Parathyroid adenoma (tissue), 2 donors: ENCODE data around the gene UTF1.
"Not testable (repeated sequence)": the region's sequence is repeated elsewhere in the genome, so short reads cannot be mapped to it uniquely, and the experiment has no call there.

Experiments
- H2AFZ ChIP-seq: fragments of 300-600 bp; sonication (generic); one replicate; pipeline ENCODE4 v1.7.0; 2017; ENCODE audit warnings: antibody characterized with exemption, mild to moderate bottlenecking
- H3K27ac ChIP-seq: fragments of 300-600 bp; sonication (generic); one replicate; pipeline ENCODE4 v1.7.0; 2017
- H3K27me3 ChIP-seq: fragments of 300-600 bp; sonication (generic); one replicate; pipeline ENCODE4 v1.7.0; 2017; ENCODE audit warnings: low read length; ENCODE audit not compliant: control insufficient read depth, insufficient read depth
- H3K36me3 ChIP-seq: fragments of 300-600 bp; sonication (generic); one replicate; pipeline ENCODE4 v1.7.0; 2017; ENCODE audit warnings: low read length; ENCODE audit not compliant: control insufficient read depth, insufficient read depth
- H3K4me1 ChIP-seq: fragments of 300-600 bp; sonication (generic); one replicate; pipeline ENCODE4 v1.7.0; 2017; ENCODE audit warnings: control low read depth
- H3K4me2 ChIP-seq: fragments of 300-600 bp; sonication (generic); one replicate; pipeline ENCODE4 v1.7.0; 2017; ENCODE audit warnings: low read length
- H3K4me3 ChIP-seq: fragments of 300-600 bp; sonication (generic); one replicate; pipeline ENCODE4 v1.7.0; 2017; ENCODE audit warnings: low read depth, low read length
- H3K79me2 ChIP-seq: fragments of 300-600 bp; sonication (generic); one replicate; pipeline ENCODE4 v1.7.0; 2017; ENCODE audit warnings: control low read depth
- H3K9ac ChIP-seq: fragments of 300-600 bp; sonication (generic); one replicate; pipeline ENCODE4 v1.7.0; 2017; ENCODE audit warnings: mild to moderate bottlenecking
- H3K9me3 ChIP-seq: fragments of 300-600 bp; sonication (generic); one replicate; pipeline ENCODE4 v1.7.0; 2017; ENCODE audit warnings: low read length; ENCODE audit not compliant: control insufficient read depth
- TF ChIP-seq, protein P1 (sequence below): fragments of 300-600 bp; sonication (generic); IDR thresholded peaks from one replicate; pipeline ENCODE4 v1.7.0; 2017; ENCODE audit warnings: antibody characterized with exemption, mild to moderate bottlenecking
- donor health status: primary hyperparathyroidism.

Gene UTF1

DNA sequence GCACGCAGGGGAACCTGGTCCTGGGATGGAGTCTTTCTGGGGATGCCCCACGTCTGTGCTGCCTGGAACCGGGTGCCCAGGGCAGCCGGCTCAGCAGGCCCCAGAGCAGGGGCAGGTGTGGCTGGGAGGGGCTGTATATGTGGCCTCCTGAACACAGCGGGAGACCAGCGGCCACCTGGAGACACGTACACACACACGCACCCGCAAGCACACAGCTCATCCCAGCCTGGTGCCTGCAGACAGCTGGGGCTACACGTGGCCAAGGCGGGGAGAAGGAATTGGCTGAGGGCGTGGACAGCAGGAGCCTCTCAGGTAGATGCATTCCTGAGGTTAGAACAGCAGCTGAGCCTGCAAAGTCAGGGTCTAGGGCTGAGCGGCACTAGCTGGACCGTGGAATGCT, 32.7 kb downstream of the UTF1 start:
- TF ChIP-seq, protein P1, sequence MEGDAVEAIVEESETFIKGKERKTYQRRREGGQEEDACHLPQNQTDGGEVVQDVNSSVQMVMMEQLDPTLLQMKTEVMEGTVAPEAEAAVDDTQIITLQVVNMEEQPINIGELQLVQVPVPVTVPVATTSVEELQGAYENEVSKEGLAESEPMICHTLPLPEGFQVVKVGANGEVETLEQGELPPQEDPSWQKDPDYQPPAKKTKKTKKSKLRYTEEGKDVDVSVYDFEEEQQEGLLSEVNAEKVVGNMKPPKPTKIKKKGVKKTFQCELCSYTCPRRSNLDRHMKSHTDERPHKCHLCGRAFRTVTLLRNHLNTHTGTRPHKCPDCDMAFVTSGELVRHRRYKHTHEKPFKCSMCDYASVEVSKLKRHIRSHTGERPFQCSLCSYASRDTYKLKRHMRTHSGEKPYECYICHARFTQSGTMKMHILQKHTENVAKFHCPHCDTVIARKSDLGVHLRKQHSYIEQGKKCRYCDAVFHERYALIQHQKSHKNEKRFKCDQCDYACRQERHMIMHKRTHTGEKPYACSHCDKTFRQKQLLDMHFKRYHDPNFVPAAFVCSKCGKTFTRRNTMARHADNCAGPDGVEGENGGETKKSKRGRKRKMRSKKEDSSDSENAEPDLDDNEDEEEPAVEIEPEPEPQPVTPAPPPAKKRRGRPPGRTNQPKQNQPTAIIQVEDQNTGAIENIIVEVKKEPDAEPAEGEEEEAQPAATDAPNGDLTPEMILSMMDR, result no peak
- Histone ChIP-seq H3K4me2 (no peak overlapping the region), H2AFZ (no peak overlapping the region), H3K9ac (no peak overlapping the region), H3K4me1 (no peaks in the 10 kb centered on the region), H3K4me3 (no peak overlapping the region), H3K27me3 (no peaks in the 10 kb centered on the region), H3K27ac (no peak overlapping the region), H3K79me2 (no peaks in the 10 kb centered on the region), H3K36me3 (no peaks in the 10 kb centered on the region), H3K9me3 (no peaks in the 10 kb centered on the region)

DNA sequence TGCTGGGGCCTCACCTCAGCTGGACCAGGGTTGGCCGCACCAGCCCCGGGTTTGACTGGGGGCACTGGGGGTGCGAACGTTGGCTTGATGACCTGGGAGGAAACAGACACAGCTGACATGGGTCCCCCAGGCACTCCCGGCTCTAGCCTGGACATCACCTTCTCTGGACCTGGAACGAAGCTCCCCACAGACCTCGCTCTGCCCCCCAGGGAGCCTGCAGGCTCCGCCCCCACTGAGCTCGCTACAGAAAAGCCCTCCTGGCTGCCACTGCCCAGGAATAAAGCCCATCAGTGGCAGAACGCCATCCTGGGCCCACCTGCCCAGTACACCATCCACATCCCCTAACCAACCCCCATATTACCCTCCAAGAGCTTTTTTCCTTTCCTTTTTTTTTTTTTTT, 33.7 kb downstream of the UTF1 start:
- no peak overlapping the region for H3K9ac ChIP-seq
- no peak overlapping the region for H2AFZ ChIP-seq
- H3K27me3 ChIP-seq, result no peaks in the 10 kb centered on the region
- TF ChIP-seq, protein P1, result no peak
- H3K4me2 ChIP-seq, result no peak overlapping the region
- no peak overlapping the region for H3K4me3 ChIP-seq
- no peaks in the 10 kb centered on the region for H3K9me3 ChIP-seq
- H3K36me3 ChIP-seq, result no peaks in the 10 kb centered on the region
- no peak overlapping the region for H3K27ac ChIP-seq
- H3K4me1 ChIP-seq, result no peaks in the 10 kb centered on the region
- no peaks in the 10 kb centered on the region for H3K79me2 ChIP-seq

DNA sequence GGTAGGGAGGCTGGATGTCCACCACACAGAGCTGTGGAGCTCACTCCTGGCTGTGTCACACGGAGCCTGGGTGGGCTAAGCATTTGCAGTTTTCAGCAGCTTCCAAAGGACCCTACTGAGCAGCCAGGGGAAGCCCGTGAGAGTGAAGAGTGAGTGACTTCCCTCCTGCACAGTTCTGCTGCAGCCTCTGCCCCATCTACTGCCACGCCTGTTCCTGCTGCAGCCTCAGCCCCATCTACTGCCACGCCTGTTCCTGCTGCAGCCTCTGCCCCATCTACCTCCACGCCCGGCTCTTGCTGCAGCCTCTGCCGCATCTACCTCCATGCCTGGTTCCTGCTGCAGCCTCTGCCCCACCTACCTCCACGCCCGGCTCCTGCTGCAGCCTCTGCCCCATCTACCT, 34.4 kb downstream of the UTF1 start:
- Histone ChIP-seq H3K9me3 (no peaks in the 10 kb centered on the region), H3K4me3 (no peak overlapping the region), H3K4me2 (no peak overlapping the region), H3K4me1 (no peaks in the 10 kb centered on the region), H3K27me3 (no peaks in the 10 kb centered on the region), H3K36me3 (no peaks in the 10 kb centered on the region), H3K79me2 (no peaks in the 10 kb centered on the region), H2AFZ (no peak overlapping the region), H3K27ac (no peak overlapping the region), H3K9ac (no peak overlapping the region)
- TF ChIP-seq, protein P1, result no peak

DNA sequence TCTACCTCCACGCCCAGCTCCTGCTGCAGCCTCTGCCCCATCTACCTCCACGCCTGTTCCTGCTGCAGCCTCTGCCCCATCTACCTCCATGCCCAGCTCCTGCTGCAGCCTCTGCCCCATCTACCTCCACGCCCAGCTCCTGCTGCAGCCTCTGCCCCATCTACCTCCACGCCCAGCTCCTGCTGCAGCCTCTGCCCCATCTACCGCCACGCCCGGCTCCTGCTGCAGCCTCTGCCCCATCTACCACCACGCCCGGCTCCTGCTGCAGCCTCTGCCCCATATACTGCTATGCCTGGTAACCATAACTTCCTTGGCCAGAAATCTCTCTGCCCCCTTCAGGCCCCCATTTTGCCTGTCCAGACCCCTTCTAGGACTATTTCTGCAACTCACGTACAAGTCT, 35.0 kb downstream of the UTF1 start:
- H3K79me2 ChIP-seq, H3K36me3 ChIP-seq, H3K4me3 ChIP-seq, H3K9me3 ChIP-seq, H3K27me3 ChIP-seq, H2AFZ ChIP-seq, H3K9ac ChIP-seq, H3K27ac ChIP-seq, H3K4me1 ChIP-seq, H3K4me2 ChIP-seq: not testable (repeated sequence)

DNA sequence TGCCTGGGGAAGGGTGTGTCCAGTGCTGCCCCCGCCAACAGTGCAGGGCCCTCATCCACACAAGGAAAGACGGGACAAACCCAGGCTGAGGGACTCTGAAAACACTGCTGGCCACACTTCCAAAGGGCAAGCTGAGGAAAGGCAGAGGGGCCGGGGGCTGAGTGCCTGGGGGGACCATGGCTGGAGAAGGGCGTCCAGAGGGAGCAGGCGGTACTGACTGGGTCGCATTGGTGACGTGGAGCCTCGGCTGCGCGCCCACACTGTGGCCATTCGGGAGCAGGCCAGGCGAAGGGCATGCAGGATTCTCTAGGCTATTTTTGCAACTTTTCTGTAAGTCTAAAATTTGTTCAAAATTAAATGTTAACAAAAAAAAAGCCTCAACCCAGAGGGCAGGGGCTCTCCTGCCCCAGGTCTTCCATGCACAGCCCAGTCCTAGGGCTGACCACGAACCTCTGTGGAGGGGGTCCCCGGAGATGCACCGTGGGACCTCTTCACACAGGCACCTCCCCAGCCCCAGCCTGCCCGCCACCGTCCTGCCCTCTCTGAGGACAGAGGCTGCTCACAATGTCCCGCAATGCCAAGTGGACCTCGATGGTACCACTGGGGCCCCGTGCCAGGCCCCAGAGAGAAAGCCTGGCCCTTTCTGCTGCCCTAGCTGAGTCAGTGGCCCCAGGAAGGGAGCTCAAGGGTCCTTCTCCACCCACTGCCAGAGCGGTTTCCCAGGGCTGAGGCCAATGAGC, 36.2 kb downstream of the UTF1 start:
- no peaks in the 10 kb centered on the region for H3K79me2 ChIP-seq
- no peaks in the 10 kb centered on the region for H3K9me3 ChIP-seq
- no peak overlapping the region for H3K27ac ChIP-seq
- H3K9ac ChIP-seq, result no peak overlapping the region
- H2AFZ ChIP-seq, result no peak overlapping the region
- H3K4me3 ChIP-seq, result no peak overlapping the region
- H3K4me1 ChIP-seq, result no peaks in the 10 kb centered on the region
- TF ChIP-seq, protein P1, result no peak
- no peaks in the 10 kb centered on the region for H3K36me3 ChIP-seq
- no peak overlapping the region for H3K4me2 ChIP-seq
- no peaks in the 10 kb centered on the region for H3K27me3 ChIP-seq
